ENCODE measurements around the gene KCNN4.

Gene KCNN4

DNA sequence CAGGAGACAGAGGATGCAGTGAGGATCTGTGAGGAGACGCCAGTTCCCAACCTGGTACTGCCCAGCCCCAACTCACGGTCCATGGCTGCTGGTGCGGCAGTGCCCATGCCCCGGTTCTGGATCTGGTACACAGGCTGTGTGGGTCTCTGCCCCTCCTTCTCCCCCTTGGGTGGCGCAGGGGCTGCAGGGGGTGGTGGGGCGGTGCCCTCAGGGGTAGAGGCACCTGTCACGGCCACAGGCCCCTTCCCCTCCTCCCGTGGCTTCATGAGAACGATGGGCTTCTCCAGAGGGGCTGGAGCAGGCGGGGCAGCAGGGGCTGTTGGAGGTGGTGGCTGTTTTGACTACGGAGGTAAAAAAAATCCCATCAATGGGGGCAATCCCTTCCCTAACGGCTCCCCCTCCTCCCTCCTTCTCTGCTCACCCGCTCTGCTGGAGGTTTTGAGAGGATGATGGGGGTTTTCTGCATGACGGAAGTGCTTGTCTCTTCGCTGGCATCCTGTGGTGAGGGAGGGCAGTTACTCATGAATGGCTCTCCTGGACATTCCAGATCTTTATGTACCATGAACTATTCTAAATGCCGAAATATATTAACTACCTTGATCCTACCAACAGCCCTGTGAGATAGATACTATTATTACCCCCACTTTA, 33.1 kb downstream of the KCNN4 start:
- no peak for DNase-seq

DNA sequence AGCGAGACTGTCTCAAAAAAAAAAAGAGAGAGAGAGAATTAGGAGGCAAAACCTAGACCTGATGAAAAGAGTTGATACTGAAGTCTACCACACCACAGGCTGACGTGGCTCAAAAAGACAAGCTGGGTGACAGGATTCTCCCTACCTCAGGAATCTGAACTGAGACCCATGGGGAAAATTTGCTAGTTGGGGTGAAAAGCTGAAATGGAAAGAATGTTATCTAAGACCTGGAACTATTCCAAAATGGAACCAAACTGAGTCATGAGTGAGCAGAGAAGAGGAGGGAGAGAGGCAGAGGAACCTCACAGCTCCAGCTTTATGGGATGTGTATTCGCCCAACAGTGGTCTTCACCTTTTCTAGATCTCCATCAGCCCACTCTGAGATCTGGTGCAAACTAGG, 37.7 kb downstream of the KCNN4 start:
- no peak for DNase-seq

DNA sequence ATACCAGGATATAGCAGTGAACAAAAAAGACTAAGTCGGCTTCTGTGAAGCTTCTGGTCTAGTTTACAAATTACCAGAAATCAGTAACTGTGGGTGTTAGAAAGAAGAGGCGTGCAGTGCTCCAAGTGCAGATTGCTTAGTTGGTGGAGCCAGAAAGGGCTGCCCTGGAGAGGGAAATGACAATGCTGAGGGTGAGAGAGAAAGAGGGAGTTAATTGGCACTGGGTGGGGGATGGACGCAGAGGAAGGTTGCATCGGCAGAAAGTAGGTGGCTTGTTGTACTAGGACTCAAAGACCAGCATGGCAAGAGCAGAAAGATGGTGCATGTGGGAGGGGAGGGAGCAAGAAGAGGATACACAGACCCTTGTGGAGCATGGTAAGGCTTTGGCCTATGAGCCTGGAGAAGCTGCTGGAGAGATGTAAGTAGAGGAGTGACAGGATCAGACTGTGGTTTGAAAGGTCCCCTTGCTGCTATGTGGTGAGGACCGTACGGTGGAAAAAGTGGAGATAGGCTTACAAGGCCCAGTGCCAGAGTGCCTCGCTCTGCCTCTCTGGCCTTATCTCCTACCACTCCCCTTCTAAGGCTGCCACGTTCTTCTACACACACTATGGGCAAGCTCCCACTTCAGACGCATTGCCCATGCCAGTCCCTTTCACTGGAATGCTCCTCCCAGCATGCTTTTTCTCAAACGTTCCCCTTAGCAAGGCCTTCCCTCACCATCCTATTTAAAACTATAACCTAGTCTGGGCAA, 39.5 kb downstream of the KCNN4 start:
- DNase-seq: no peak

DNA sequence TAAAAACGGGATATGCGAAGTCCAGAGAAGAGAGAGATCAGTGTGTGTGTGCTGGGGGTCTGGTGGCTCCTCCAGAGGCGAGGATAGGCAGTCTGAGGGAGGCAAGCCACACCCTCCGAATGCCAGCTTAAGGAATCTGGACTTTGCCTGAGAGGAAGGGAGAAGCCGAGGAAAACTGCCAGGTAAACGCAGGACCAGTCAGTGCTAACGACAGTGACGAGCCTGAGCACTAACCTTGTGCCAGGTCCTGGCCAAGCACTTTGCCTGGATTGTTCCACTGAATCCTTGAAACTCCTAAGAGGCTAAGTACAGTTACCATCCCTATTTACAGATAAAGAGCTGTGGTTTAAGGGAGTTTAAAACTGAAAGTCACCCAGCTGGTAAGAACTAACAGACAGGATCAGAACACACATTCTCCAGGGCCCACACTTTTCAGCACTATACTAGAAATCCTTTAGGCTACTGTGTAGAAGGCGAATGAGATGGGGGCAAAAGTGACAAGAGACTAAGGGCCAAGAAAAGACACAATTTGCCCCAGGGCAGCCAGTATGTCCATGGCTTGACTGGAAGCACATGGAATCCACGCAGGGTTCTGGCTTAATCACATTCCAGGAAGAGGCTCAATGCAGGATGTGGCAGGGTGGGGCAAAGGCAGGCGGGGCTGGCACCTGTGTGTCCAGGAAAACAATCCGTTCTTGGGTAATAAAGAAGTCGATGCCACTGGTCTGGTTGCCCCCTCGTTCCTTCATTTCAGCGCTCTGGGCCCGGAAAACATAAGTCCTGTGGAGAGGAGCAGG, 41.1 kb downstream of the KCNN4 start:
- DNase-seq: no peak

DNA sequence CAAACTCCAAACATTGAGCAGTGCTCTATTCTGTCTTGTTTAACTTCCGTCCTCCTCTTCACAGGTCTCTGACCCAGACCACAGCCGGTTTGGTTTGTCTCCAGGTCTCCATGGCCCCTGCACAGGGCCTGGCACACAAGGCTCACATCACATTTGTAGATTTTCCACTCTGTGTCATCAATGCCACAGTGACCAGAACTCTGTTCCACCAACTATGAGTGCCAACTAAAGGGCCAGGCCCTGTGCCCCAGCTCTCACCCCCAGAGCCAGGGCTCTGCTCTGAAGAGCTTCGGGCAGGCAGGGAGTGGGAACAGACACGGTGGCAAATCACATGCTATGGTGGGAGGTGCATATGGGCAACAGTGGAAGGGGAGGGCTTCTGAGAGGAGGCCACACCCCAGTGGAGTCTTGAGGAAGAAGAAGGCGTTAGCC, 42.0 kb downstream of the KCNN4 start:
- DNase-seq: no peak

DNA sequence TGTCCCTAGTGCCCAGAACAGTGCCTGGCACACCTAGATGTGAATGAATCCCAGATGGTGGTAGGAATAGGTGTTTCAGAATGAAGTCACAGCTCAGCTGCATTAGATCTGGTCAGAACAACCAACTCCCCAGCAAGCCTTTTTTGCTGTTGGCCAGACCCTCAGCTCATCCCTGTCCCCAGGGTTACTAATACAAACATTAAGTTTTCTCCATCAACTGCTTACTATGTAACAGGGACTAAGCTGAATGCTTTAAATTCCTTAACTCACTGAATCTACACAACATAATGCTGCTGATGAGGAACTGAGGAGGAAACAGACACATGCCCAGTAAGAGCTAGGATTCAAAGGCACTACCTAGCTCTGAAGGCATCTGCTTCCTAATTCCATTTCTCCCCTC, 44.8 kb downstream of the KCNN4 start:
- DNase-seq: no peak

DNA sequence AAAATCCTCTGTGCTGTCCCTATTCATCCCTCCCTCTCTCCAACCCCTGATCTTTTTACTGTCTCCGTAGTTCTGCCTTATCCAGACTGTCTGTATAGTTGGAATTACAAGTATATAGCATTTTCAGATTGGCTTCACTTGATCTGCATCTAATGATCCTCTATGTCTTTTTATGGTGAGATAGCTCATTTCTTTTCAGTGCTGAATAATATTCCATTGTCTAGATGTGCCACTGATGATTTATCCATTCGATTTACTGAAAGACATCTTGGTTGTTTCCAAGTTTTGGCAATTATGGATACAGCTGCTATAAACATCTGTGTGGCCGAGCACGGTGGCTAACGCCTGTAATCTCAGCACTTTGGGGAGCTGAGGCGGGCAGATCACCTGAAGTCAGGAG, 45.8 kb downstream of the KCNN4 start:
- DNase-seq: no peak

DNA sequence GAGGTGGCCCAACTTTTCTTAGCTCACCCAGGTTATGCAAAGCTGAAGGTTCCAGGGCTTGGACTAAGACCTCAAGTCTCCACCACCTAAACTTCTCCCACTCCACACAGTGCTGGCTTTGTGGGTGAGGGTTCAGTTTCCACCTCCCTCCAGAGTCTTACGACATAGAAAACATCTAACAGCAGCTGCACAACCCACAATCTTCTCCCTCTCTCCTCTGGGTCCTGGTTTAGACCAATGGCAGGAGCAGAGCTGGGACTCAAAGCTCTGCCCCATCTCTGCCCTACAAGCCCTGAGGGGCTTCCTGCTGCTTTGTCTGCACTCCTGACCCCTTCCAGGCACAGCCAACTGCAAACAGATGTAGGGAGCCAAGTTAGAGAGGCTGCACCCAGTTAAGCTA, 48.9 kb downstream of the KCNN4 start:
- DNase-seq: no peak

DNA sequence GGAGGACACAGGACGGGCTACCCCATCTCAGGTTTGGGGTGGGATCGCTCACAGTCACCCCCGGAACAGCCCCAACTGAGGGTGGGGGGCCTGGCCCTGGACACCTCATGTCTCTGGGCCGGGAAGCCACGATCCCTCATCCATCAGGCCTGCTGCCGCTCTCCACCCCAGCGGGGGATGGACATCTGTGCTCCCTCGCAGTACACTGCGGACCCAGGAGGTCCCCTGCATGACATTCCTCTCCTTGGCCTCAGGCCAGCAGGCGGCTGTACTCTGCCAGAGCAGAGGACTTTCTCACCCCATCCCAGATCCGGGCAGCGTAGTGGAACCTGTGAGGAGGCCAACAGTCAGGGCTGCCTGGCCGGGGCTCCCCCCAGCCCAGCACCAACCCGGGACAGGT, 49.4 kb downstream of the KCNN4 start:
- no peak for DNase-seq

DNA sequence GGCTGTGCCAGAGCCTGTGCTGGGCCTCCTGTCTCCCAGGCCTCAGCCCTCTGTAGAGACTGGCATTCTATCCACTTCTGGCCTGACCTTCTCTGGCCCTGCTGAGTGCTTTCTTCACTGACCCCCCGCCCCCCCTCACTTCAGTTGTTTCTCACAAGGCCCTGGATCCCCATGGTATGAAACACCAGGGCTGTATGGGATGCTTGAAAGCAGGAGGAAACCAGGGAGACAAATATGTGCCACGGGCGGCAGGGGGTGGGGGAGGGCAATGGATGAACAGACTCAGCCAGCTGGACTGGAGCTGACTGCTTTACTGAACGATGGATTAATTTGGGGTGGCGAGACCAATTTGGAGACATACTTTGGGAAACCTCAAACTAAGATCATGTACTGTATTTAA, 50.9 kb downstream of the KCNN4 start:
- DNase-seq: no peak

DNA sequence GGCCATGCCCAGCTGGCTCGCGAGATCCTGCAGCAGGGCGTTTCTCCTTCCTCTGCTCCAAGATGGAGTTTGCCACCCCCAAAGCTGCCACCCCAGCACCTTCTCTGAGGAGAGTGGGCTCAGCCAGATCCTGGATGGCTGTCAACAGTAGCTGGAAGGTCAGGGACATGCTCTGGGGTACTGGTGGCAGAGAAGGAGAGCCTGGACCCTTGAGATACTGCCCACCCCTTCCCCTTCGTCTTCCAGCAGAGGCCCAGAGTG, 53.2 kb downstream of the KCNN4 start:
- DNase-seq: no peak

DNA sequence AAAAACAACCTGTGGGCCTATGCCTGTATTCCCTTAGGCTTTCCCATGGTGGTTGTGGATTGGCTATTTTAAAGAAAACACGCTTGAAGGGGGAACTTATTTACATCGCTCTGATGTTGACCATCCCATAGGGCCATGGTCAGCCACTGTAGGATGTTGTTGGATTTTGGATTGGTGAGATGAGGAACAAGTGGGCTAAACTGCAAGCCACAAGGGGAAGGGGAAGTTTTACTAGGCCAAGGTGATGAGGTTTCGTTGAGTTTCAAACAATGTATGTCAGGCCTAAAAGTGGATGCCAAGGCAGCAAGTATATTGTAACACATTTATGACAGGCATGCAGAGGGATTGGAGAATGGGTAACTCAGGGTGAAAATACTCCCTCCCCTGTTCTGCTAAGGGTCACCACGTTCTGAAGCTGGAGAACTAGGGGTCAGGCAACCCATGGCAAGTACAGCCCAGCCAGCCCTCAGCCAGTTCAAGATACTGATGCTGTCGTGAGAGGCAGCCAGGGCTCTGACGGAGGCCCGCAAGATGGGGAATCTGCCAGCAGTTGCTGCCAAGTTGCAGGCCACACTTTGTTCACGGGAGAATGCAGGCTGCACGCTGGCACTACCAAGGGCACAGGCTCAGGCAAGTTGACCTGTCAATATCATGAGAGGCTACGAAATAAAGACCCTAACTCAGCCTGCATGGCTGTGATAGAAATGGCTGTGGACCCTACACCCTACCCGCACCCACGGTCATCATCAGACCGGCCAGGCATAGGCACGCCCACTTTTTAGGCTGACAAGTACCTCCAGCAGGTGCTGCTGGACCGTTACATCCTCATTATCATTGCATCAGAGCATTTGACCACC, 53.8 kb downstream of the KCNN4 start:
- no peak for DNase-seq

DNA sequence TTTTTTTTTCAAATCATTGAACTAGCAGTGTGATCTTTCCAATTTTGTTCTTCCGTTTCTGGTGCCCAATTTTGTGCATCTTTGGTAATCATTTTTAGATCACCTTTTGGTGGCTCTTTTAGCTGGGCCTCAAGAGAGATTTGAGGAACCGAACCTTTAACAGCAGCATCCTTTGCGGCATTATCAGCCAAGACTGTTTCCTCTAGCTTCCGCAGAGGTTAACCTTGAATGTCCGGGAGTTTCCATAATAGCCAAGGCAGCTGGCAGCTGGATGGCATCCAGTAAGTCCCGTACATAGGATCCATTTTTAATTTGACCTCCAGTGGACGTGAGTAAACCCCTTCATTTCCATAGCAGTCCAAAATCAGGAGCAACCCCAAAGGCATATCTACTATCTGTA, 55.3 kb downstream of the KCNN4 start:
- DNase-seq: no peak

DNA sequence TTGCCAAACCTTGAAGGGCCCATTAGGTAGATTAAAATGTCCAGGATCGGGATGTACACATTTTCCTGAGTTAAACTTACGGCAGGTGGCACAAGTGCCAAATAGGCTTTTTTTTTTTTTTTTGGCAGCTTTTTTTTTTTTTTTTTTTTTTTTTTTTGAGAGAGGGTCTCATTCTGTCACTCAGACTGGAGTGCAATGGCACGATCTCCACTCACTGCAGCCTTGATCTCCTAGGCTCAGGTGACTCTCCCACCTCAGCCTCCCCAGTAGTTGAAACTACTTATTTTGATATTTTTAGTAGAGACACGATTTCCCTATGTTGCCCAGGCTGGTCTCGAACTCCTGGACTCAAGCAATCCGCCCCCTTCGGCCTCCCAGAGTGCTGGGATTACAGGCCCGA, 55.9 kb downstream of the KCNN4 start:
- DNase-seq: no peak

DNA sequence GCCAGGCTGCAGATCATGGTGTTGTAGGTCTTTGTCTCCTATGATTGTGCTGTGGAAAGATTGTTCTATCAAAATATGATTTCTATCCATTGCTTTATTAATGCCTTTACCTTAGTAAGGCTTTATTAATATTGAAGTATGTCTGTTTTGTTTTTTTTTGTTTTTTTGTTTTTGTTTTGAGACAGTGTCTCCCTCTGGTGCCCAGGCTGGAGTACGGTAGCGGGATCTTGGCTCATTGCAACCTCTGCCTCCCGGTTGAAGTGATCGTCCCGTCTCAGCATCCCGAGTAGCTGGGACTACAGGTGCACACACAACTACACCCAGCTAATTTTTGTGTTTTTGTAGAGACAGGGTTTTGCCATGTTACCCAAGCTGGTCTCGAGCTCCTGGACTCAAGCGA, 57.2 kb downstream of the KCNN4 start:
- no peak for DNase-seq

DNA sequence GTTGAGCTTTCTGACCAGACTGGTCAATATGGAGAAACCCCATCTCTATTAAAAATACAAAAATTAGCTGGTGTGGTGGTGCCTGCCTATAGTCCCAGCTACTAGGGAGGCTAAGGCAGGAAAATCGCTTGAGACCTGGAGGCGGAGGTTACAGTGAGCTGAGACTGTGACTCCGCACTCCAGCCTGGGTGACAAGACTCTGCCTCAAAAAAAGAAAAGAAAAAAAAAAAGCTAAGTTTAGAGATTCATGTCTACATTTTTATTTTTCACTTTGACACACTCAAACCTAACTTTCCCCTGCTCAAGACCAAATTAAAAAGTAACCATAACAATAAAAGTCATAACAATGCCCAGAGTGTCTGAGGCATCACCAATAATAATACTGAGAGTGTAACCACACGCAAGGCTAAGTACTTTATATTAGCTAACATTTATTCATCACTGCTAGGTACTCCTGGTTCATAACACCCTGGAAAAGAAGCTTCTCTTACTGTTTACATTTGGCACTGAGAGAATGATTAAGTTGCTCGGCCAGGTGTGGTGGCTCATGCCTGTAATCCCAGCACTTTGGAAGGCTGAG, 59.2 kb downstream of the KCNN4 start:
- peak; percentile 16 for DNase-seq

DNA sequence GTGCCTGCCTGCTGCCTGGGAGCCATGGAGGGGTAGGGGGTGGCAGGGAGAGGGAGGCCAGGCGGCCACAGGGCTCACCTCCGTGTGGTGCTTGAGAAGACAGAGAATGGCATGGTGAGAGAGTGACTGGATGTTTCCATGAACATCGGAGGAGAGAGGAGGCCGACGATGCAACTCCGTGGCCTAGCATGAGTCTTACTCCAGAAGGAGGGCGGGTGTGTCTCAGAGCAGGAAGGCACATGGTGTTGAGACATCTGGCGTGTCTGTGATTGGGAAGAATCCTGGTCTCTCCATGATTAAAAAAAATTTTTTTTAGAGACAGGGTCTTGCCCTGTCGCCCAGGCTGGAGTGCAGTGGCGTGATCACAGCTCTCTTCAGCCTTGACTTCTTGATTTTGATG, 59.8 kb downstream of the KCNN4 start:
- no peak for DNase-seq

DNA sequence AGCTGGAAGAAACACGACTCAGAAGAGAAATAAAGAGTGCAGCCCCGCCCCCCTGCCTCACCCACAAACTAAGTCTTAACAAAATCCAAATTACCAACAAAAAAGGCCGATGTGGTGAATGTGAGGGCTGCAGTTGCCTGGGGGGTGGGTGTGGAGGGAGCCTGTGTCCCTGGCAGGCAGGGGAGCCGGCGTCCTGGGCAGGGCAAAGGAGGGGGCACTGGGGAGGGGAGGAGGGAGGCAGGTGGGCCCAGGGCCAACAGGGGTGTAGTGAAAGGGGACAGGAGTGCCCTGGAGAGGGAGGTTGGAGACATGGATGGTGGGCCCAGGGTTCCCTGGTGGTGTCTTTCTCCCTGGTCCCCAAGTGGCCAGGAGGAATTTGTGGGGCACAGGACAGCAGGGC, 60.9 kb downstream of the KCNN4 start:
- no peak for DNase-seq

DNA sequence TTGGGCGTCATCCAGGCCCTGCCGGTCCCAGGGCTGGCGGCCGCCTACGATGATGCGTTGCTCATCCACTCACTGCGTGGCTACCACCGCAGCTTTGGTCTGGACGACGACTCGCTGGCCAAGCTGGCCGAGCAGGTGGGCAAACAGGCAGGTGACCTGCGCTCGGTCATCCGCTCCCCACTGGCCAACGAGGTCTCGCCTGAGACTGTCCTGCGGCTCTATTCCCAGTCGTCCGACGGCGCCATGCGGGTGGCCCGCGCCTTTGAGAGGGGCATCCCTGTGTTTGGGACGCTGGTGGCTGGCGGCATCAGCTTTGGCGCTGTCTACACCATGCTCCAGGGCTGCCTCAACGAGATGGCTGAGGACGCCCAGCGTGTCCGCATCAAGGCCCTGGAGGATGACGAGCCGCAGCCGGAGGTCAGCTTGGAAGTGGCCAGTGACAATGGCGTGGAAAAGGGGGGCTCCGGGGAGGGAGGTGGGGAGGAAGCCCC, 61.4 kb downstream of the KCNN4 start:
- no peak for DNase-seq

DNA sequence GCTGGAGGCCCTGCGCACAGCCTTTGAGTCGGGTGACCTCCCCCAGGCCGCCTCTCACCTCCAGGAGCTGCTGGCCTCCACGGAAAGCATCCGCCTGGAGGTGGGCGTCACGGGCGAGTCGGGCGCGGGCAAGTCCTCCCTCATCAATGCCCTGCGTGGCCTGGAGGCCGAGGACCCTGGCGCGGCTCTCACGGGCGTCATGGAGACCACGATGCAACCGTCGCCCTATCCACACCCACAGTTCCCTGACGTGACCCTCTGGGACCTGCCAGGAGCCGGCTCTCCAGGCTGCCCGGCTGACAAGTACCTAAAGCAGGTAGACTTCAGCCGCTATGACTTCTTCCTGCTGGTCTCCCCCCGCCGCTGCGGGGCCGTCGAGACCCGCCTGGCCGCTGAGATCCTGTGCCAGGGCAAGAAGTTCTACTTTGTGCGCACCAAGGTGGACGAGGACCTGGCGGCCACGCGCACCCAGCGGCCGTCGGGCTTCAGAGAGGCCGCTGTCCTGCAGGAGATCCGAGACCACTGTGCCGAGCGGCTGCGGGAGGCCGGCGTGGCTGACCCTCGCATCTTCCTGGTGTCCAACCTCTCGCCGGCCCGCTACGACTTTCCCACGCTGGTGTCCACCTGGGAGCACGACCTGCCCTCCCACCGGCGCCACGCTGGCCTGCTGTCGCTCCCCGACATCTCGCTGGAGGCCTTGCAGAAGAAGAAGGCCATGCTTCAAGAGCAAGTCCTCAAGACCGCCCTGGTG, 62.0 kb downstream of the KCNN4 start:
- no peak for DNase-seq
